SKM-1 (cell line): ENCODE measurements around the gene PRLR.
"Not testable (repeated sequence)": the region's sequence is repeated elsewhere in the genome, so short reads cannot be mapped to it uniquely, and the experiment has no call there.

Source experiments
- DNase-seq: peaks from one replicate; lab custom pipeline; 2025; ENCODE audit not compliant: unreplicated experiment; lab: John Stamatoyannopoulos, UW

Gene PRLR

GRCh38 chr5:35133186-35133585 lies 97.1 kb downstream of the PRLR start:
- DNase-seq = no peak

GRCh38 chr5:35131723-35132122 lies 98.6 kb downstream of the PRLR start:
- no peak for DNase-seq

- no peak for DNase-seq
These were observed 100.3 kb downstream of the PRLR start for GRCh38 chr5:35129921-35130485.

GRCh38 chr5:35129276-35129675 lies 101.0 kb downstream of the PRLR start:
- no peak for DNase-seq

GRCh38 chr5:35127006-35127405 lies 103.3 kb downstream of the PRLR start:
- DNase-seq = no peak

- no peak for DNase-seq
These were observed 104.5 kb downstream of the PRLR start for GRCh38 chr5:35125746-35126145.

- no peak for DNase-seq
These were observed 105.4 kb downstream of the PRLR start for GRCh38 chr5:35124932-35125331.

GRCh38 chr5:35122819-35123218 lies 107.5 kb downstream of the PRLR start:
- no peak for DNase-seq

GRCh38 chr5:35120715-35121114 lies 109.6 kb downstream of the PRLR start:
- no peak for DNase-seq

- no peak for DNase-seq
These were observed 112.3 kb downstream of the PRLR start for GRCh38 chr5:35117967-35118366.

- DNase-seq = no peak
These were observed 114.4 kb downstream of the PRLR start for GRCh38 chr5:35115920-35116319.

- no peak for DNase-seq
These were observed 115.6 kb downstream of the PRLR start for GRCh38 chr5:35114698-35115097.

- DNase-seq = no peak
These were observed 118.0 kb downstream of the PRLR start for GRCh38 chr5:35112300-35112699.

GRCh38 chr5:35104550-35104949 lies 125.7 kb downstream of the PRLR start:
- not testable (repeated sequence) for DNase-seq

GRCh38 chr5:35103637-35104299 lies 126.5 kb downstream of the PRLR start:
- no peak for DNase-seq

- not testable (repeated sequence) for DNase-seq
These were observed 128.6 kb downstream of the PRLR start for GRCh38 chr5:35101720-35102119.

GRCh38 chr5:35101016-35101415 lies 129.3 kb downstream of the PRLR start:
- DNase-seq = no peak

GRCh38 chr5:35098214-35098613 lies 132.1 kb downstream of the PRLR start:
- DNase-seq = no peak

- DNase-seq = no peak
These were observed 133.4 kb downstream of the PRLR start for GRCh38 chr5:35096932-35097331.

GRCh38 chr5:35096216-35096615 lies 134.1 kb downstream of the PRLR start:
- DNase-seq = no peak

GRCh38 chr5:35095366-35095765 lies 134.9 kb downstream of the PRLR start:
- DNase-seq = no peak

GRCh38 chr5:35094948-35095347 lies 135.3 kb downstream of the PRLR start:
- DNase-seq = no peak

GRCh38 chr5:35092703-35093102 lies 137.6 kb downstream of the PRLR start:
- DNase-seq = no peak
